CD14-positive monocyte (primary cell): ENCODE measurements around the gene KRT2. TPM values are rescaled to one million over a fixed set of nuclear protein-coding genes. Genes with fewer than 3 reads are reported as not detected.

Source experiments
- DNase-seq, 3 donors: peaks; one replicate each; pipeline ENCODE4 v3.0.0-alpha.2; 2011 to 2022
- H2AFZ ChIP-seq: 2 replicates; pipeline ENCODE4 v1.6.0; 2012; ENCODE audit warnings: mild to moderate bottlenecking, low read depth, low read length, inconsistent platforms; ENCODE audit not compliant: insufficient read depth, poor library complexity, severe bottlenecking
- H3K27ac ChIP-seq, 2 donors: 1 replicate in 1 of 2; 2 replicates in 1 of 2; pipeline ENCODE4 v1.5.1; 2012 to 2013; ENCODE audit warnings: low read length in 2 of 2, control low read depth in 1 of 2, inconsistent platforms in 1 of 2, low read depth in 1 of 2, mild to moderate bottlenecking in 1 of 2
- H3K27me3 ChIP-seq, 2 donors: one replicate each; pipeline versions ENCODE4 v1.6.0 to v1.6.1; 2011 to 2013; ENCODE audit warnings: low read length in 2 of 2; ENCODE audit not compliant: control insufficient read depth in 2 of 2, insufficient read depth in 2 of 2
- H3K36me3 ChIP-seq, 2 donors: replicated peaks in 1 of 2; 1 replicate in 1 of 2; 2 replicates in 1 of 2; pipeline versions ENCODE4 v1.5.1 to v1.6.1; 2012 to 2013; ENCODE audit warnings: low read length in 2 of 2, control low read depth in 1 of 2, inconsistent platforms in 1 of 2, mild to moderate bottlenecking in 1 of 2; ENCODE audit not compliant: insufficient read depth in 2 of 2, control insufficient read depth in 1 of 2
- H3K4me1 ChIP-seq, 2 donors: 1 replicate in 1 of 2; 2 replicates in 1 of 2; pipeline versions ENCODE4 v1.5.1 to v1.6.1; 2012 to 2013; ENCODE audit warnings: low read length in 2 of 2, control low read depth in 1 of 2, inconsistent platforms in 1 of 2, mild to moderate bottlenecking in 1 of 2, moderate library complexity in 1 of 2; ENCODE audit not compliant: insufficient read depth in 2 of 2, control insufficient read depth in 1 of 2
- H3K4me2 ChIP-seq: replicated peaks from 2 replicates; pipeline ENCODE3; 2012; ENCODE audit warnings: low read length, moderate library complexity, mild to moderate bottlenecking; ENCODE audit not compliant: poor library complexity, severe bottlenecking; ENCODE audit errors: extremely low read depth
- H3K4me3 ChIP-seq, 3 experiments: fragments of 200-600 bp in 1 of 3; sonication (generic) in 1 of 3; replicated peaks in 1 of 3; 1 replicate in 2 of 3; 2 replicates in 1 of 3; pipeline ENCODE4 v1.5.1; 2011 to 2013; ENCODE audit warnings: low read length in 3 of 3, mild to moderate bottlenecking in 3 of 3, control low read depth in 2 of 3, low read depth in 2 of 3, inconsistent platforms in 1 of 3, moderate library complexity in 1 of 3
- H3K79me2 ChIP-seq: 2 replicates; pipeline ENCODE4 v1.6.0; 2012; ENCODE audit warnings: mild to moderate bottlenecking, control low read depth, inconsistent platforms, low read length, moderate library complexity; ENCODE audit not compliant: insufficient read depth
- H3K9ac ChIP-seq: 2 replicates; pipeline ENCODE4 v1.6.0; 2017; ENCODE audit warnings: low read length, mild to moderate bottlenecking; ENCODE audit not compliant: insufficient read depth, poor library complexity, severe bottlenecking
- H3K9me3 ChIP-seq, 2 donors: replicated peaks in 1 of 2; 1 replicate in 1 of 2; 2 replicates in 1 of 2; pipeline versions ENCODE4 v1.5.1 to v1.6.1; 2012 to 2013; ENCODE audit warnings: low read length in 2 of 2, control low read depth in 1 of 2; ENCODE audit not compliant: control insufficient read depth in 1 of 2, insufficient read depth in 1 of 2
- H4K20me1 ChIP-seq: 2 replicates; pipeline ENCODE4 v1.6.0; 2012; ENCODE audit warnings: mild to moderate bottlenecking, low read length, control low read depth, moderate library complexity; ENCODE audit not compliant: insufficient read depth
- H3K27ac Mint-ChIP-seq, 7 donors: one replicate each; pipeline ENCODE4 v1.8.0; 2020; ENCODE audit warnings: mild to moderate bottlenecking in 7 of 7, mixed read lengths in 7 of 7, moderate library complexity in 6 of 7, inconsistent platforms in 2 of 7
- H3K27me3 Mint-ChIP-seq, 3 donors: one replicate each; pipeline ENCODE4 v1.8.0; 2021 to 2022; ENCODE audit warnings: low read depth in 3 of 3, mild to moderate bottlenecking in 3 of 3, mixed read lengths in 3 of 3, moderate library complexity in 3 of 3, inconsistent platforms in 1 of 3
- H3K36me3 Mint-ChIP-seq, 2 donors: one replicate each; pipeline ENCODE4 v1.8.0; 2020; ENCODE audit warnings: mixed read lengths in 2 of 2, inconsistent platforms in 1 of 2, mild to moderate bottlenecking in 1 of 2
- H3K4me1 Mint-ChIP-seq: one replicate; pipeline ENCODE4 v1.8.0; 2020; ENCODE audit warnings: mild to moderate bottlenecking, mixed read lengths
- H3K4me3 Mint-ChIP-seq, 2 donors: one replicate each; pipeline ENCODE4 v1.8.0; 2020; ENCODE audit warnings: mild to moderate bottlenecking in 2 of 2, mixed read lengths in 2 of 2, moderate library complexity in 1 of 2
- H3K9me3 Mint-ChIP-seq, 7 donors: one replicate each; pipeline ENCODE4 v1.8.0; 2020 to 2022; ENCODE audit warnings: mixed read lengths in 7 of 7, mild to moderate bottlenecking in 6 of 7, moderate library complexity in 6 of 7, inconsistent platforms in 2 of 7
- WGBS: methylation state at CpG from one replicate; pipeline ENCODE4 v1.1.5; 2013; ENCODE audit warnings: missing lambda C conversion rate; ENCODE audit not compliant: insufficient coverage; 5-methylcytosine and 5-hydroxymethylcytosine counted together
- intact Hi-C, 2 donors: fragments of 100-400 bp; cut with micrococcal nuclease; formaldehyde crosslinking; loops; one replicate each; pipeline versions ENCODE4 v1.15.0 to v1.15.1; 2023
- polyA plus RNA-seq, 3 donors: library from polyadenylated mRNA; depleted of rRNA in 1 of 3; unstranded in 2 of 3; stranded (reverse) in 1 of 3; fragments of 300-500 nt in 2 of 3; fragments of >200 nt in 1 of 3; fragmentation: Illumina TruSeq in 2 of 3; gene quantifications; 1 replicate in 2 of 3; 2 replicates in 1 of 3; pipeline ENCODE4 v1.2.3, GENCODE V29; 2012 to 2021
- TF ChIP-seq, protein P1 (sequence below): fragments of 200-600 bp; IDR thresholded peaks from one replicate; pipeline ENCODE4 v1.8.0; 2022; ENCODE audit warnings: antibody characterized with exemption, mild to moderate bottlenecking

The KRT2 gene
- polyA plus RNA-seq, 3 donors, result not detected

GRCh38 chr12:52682381-52682660, 30.3 kb upstream of the KRT2 start:
- H3K27me3 ChIP-seq, result no peaks in the 10 kb centered on the region
- no peak overlapping the region for H3K27ac Mint-ChIP-seq

GRCh38 chr12:52681526-52682380, 29.7 kb upstream of the KRT2 start:
- 67% methylated on average over 9 of the region's 12 CpGs for WGBS
- peaks cover 0 to 1% (median 0%) of the 10 kb centered on the region in 7 donors for H3K9me3 Mint-ChIP-seq
- H3K4me1 Mint-ChIP-seq, result no peaks in the 10 kb centered on the region
- Histone ChIP-seq H3K4me3 (no peak overlapping the region), H3K4me1 (no peaks in the 10 kb centered on the region), H3K36me3 (no peaks in the 10 kb centered on the region), H2AFZ (no peak overlapping the region), H3K79me2 (no peaks in the 10 kb centered on the region), H3K27ac (no peak overlapping the region), H3K9me3 (no peaks in the 10 kb centered on the region), H4K20me1 (no peaks in the 10 kb centered on the region), H3K9ac (no peak overlapping the region), H3K4me2 (no peak overlapping the region), H3K27me3 (no peaks in the 10 kb centered on the region)
- TF ChIP-seq, protein P1, sequence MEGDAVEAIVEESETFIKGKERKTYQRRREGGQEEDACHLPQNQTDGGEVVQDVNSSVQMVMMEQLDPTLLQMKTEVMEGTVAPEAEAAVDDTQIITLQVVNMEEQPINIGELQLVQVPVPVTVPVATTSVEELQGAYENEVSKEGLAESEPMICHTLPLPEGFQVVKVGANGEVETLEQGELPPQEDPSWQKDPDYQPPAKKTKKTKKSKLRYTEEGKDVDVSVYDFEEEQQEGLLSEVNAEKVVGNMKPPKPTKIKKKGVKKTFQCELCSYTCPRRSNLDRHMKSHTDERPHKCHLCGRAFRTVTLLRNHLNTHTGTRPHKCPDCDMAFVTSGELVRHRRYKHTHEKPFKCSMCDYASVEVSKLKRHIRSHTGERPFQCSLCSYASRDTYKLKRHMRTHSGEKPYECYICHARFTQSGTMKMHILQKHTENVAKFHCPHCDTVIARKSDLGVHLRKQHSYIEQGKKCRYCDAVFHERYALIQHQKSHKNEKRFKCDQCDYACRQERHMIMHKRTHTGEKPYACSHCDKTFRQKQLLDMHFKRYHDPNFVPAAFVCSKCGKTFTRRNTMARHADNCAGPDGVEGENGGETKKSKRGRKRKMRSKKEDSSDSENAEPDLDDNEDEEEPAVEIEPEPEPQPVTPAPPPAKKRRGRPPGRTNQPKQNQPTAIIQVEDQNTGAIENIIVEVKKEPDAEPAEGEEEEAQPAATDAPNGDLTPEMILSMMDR, result no peak
- H3K27ac Mint-ChIP-seq, result no peak overlapping the region
- H3K4me3 Mint-ChIP-seq, result no peak overlapping the region
- H3K27me3 Mint-ChIP-seq, result peaks cover 2 to 6% (median 3%) of the 10 kb centered on the region in 3 donors
- intact Hi-C loops, result no loop called here
- no peak for DNase-seq
- H3K36me3 Mint-ChIP-seq, result no peaks in the 10 kb centered on the region

More at GRCh38 chr12:52682381-52682660, 30.3 kb upstream of the KRT2 start:
- Histone ChIP-seq H3K9ac (no peak overlapping the region), H3K27ac (no peak overlapping the region), H4K20me1 (no peaks in the 10 kb centered on the region), H3K4me1 (no peaks in the 10 kb centered on the region), H3K9me3 (no peaks in the 10 kb centered on the region), H3K79me2 (no peaks in the 10 kb centered on the region), H3K4me3 (no peak overlapping the region), H2AFZ (no peak overlapping the region), H3K36me3 (no peaks in the 10 kb centered on the region), H3K4me2 (no peak overlapping the region)
- peaks cover 2 to 6% (median 4%) of the 10 kb centered on the region in 3 donors for H3K27me3 Mint-ChIP-seq
- H3K4me3 Mint-ChIP-seq, result no peak overlapping the region
- no peak for DNase-seq
- H3K4me1 Mint-ChIP-seq, result no peaks in the 10 kb centered on the region
- no peaks in the 10 kb centered on the region for H3K36me3 Mint-ChIP-seq
- TF ChIP-seq, protein P1, result no peak
- no CpG with 5 or more reads among the region's 2 CpGs for WGBS
- H3K9me3 Mint-ChIP-seq, result peaks cover 0 to 1% (median 0%) of the 10 kb centered on the region in 7 donors
- intact Hi-C loops, result no loop called here
